DMS79 (cell line): ENCODE data around the gene HECW1.

Experiments
- DNase-seq: peaks from one replicate; lab custom pipeline; 2025; lab: John Stamatoyannopoulos, UW

The HECW1 gene

GRCh38 chr7:43148161-43148731 is 35.8 kb downstream of the HECW1 start:
- no peak for DNase-seq

GRCh38 chr7:43151076-43151475 is 38.6 kb downstream of the HECW1 start:
- DNase-seq, result no peak

DNA sequence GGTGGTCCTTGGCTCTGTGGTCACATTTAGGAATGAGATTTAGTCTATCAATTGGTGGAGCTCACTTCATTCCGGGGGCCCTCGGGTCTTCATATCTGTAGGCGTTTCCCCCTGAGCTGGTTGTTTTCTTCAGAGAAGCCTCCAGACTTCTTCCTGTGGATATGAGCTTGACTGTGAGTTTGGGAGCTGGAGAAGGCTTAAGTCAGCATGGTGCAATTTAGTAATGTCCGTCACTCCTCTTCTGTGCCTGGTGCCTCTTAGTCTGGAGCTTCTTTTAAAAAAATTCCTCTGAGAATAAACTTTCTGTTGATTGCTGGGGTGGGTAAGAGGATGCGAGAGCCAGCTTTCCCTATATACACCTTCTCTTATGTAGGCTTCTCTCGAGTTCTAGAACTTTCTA is 40.2 kb downstream of the HECW1 start:
- no peak for DNase-seq

GRCh38 chr7:43155636-43156035 is 43.2 kb downstream of the HECW1 start:
- DNase-seq, result no peak

DNA sequence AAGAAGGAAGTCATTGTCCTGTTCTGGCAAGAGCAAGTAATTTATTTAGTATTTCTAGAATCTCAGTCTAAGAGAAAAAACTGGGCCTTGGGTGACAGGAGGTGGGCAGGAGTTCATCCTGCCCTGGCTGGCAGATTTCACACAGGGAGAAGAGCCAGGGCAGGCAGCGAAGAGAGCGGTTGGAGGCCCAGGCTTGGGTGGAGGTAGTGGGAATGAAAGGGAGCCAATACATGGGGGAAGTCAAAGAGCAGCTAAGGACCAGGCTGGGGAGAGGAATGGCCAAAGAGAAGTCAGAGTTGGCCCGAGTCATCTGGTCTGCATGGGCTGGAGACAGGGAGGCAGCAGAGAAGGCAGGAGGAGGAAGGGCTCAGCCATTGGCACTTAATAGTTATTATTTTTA is 51.4 kb downstream of the HECW1 start:
- DNase-seq, result no peak

GRCh38 chr7:43164757-43165156 is 52.3 kb downstream of the HECW1 start:
- DNase-seq, result no peak

DNA sequence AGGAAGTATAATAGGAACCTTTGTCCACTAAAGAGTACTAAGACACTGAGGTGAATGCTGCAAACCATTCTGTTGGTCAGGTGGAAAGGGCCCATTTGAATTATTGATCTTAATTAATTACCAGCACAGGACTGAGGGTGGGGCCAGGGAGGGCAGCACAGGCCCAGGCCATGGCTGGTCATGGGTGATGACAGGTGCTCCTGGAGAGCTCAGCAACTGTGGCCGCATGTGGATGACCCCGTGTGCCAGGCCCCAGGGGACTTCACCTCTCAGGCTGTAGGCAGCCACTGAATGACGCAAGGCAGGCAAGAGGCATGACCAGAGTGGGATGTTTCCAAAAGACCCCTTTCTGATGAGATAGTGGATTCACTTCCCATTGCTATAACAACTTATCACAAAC is 54.2 kb downstream of the HECW1 start:
- DNase-seq, result no peak

GRCh38 chr7:43169076-43169475 is 56.6 kb downstream of the HECW1 start:
- DNase-seq, result no peak

DNA sequence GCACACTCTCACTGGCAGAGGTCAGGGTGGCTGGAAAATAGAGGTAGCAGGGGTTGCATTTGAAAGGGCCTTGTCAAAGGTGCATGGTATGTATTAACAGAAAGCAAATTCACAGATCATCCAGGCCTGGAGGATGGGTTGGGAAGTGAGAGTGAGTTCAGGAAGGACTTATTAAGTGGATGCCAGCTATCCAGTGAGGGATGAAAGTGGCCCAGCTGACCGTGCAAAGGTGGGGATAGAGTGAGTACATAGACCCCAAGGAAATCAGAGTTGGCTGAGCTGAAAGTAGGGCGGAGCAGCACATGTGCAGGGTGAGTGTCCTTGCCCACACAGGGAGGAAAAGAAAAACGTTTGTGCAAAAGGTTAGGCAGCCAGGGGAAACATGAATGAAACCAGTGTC is 58.1 kb downstream of the HECW1 start:
- no peak for DNase-seq

- no peak for DNase-seq
Observed at GRCh38 chr7:43175570-43176200, 63.2 kb downstream of the HECW1 start.

DNA sequence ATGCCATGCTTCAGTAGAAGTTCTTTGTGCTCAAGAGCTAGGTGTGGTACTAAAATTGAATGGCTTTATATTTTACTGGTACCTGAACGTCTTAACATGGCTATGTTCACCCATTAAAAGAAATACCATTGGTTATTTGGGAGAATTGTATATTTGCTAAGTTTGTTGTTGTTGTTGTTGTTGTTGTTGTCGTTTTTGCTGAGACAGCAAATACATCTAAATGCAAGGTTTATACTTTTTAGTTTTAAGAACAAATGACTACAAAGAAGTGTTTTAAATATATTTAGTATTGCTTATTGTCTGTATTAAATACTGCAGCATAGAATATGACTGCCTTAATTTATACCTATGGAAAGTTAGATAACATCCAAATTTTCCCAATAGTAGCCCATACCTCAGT is 66.9 kb downstream of the HECW1 start:
- no peak for DNase-seq

DNA sequence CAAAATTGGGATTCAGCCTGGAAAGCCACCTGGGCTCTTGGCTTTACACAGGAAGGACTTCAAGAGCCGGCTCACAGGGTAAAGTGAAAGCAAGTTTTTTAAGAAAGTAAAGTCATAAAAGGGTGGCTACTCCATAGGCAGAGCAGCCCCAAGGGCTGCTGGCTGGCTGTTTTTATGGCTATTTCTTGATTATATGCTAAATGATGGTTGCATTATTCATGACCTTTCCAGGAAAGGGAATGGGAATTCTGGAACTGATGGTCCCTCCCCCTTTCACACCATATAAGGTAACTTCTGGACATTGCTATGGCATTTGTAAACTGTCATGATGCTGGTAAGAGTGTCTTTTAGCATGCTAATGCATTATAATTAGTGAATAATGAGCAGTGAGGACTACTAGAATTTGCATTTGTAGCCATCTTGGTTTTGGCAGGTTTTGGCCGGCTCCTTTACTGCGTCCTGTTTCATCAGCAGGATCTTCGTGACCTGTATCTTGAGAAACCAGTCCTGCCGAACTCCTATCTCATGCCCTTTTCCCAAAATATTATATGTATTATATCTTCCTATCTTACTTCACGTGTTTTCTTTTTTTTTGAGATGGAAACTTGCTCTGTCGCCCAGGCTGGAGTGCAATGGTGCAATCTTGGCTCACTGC is 80.5 kb downstream of the HECW1 start:
- DNase-seq, result no peak

DNA sequence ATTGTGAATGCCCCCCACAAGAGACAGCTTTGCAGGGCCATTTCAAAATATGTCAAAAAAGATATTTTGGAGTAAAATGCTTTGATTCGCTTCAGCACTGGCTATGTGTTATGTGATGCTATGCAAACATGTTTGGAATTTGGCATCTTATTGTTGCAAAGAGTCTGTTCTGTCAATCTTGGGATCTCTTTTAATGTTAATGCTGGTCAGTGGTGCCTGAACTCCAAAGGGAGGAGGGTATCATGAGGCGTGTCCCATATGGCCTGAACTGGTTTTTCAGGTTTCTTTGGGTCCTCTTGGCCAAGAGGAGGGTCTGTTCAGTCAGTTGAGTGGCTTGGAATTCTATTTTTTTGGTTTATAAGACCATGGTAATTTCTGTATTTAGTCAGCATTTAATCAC is 81.4 kb downstream of the HECW1 start:
- DNase-seq, result no peak

- DNase-seq, result no peak
Observed at GRCh38 chr7:43195256-43195655, 82.8 kb downstream of the HECW1 start.

DNA sequence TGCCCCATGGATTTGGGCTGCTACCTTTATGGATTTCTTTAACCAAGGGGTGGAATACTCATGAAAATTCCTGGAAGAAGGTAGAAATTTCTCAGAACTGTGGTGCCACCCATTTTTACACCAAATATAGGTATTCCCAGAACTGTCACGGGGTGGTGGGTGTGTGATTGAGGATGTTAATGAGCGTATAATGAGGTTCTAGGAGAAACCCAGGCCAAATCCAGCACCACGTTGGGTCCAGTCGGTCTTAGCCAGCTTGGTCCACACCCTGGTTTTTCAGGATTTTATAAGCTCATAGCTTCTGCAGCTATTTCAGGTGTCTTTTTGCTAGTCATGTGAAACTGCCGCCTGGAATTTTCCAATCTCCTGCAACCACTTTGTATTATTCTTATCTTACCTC is 83.3 kb downstream of the HECW1 start:
- DNase-seq, result no peak

DNA sequence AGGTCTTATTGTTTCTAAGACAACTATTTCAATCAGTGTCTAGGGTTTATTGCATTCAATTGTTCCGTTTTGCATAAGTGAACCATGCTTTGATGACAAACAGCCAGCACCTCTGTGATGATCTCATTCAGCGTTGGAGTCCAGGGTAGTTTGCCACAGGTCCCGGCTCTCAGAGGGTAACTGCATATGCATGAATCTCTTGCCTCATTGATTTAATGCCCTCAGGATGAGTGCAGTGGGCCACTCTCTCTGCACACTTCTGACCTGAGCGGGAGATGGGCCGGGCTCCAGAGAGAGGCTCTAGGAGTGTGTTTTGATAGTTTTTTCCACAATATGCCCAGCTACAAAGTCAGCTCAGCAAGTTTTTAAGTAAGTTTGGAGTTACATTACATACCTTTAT is 83.9 kb downstream of the HECW1 start:
- no peak for DNase-seq

DNA sequence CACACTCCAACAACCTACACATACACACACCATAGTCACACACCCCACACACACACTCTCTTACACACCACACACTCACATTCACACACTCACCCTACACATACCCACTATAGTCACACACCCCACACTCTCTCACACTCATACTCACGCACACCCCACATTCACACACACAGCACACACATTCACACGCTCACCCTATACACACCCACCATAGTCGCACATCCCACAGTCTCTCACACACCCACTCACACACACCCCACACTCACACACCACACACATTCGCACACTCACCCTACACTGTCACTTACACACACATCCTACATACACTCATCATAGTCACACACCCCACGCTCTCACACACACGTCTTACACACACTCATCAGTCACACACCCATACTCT is 85.6 kb downstream of the HECW1 start:
- no peak for DNase-seq

GRCh38 chr7:43198599-43199090 is 86.2 kb downstream of the HECW1 start:
- DNase-seq, result no peak

DNA sequence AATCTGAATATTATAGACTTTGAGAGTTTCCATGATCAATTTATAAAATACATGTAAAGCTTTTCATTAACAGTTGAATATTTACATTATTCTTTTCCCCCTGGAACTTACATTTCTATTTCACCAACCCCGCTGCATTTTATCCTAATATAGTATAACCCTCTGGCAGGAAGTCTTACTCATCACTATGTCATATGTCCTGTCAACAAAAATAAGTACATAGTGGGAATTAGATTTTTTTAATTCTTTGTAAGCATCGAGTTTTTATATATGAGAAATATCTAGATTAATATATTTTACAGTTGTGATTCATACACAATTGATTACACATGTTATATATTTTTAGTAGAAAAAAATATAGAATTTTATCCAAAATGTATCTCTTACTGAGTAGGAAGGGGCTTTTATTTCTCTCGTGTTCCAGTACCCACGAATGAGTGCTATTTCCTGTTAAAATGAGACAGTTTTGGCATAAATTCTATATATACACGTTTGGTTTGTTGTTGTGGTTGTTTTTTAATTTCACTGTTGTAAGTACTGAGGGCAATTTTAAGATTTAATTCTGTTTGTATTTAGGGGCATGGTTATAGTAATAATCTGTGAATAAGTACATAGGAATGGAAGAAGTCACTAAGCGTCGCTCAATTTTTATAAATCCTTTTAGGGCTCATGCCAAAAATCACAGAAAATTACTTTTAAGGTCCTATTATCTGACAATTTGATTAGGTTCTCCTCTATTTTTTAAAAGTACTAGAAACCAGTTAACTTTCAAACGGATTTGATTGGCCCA is 87.1 kb downstream of the HECW1 start:
- DNase-seq, result no peak

GRCh38 chr7:43201912-43202311 is 89.5 kb downstream of the HECW1 start:
- DNase-seq, result no peak

GRCh38 chr7:43204081-43204480 is 91.6 kb downstream of the HECW1 start:
- DNase-seq, result no peak

DNA sequence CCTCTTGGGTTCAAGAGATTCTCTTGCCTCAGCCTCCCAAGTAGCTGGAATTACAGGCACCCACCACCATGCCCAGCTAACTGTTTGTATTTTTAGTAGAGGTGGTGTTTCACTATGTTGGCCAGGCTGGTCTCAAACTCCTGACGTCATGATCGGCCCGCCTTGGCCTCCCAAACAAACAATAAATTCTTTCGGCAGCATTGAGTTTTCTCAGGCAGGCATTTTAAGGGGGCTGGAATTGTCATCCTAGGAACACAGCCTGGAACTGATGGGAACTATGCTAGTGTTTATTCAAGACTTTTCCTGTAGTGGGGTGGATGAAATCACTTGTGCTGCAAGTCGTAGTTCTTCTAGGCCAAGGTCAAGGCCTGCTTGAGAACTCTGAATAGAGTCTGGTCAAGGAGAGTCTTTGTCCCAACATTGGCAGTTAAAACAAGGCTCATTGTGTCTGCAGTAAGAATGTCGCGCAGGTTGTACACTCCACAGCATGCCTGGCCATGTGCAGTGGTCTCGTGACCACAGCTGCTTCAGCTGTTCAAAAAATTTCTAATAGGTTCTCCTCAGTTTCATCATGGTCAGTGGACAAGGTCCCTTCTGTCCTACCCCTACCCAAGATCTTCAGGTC is 92.8 kb downstream of the HECW1 start:
- no peak for DNase-seq
